ENCODE results near the gene CD81. TPM values are rescaled to one million over a fixed set of nuclear protein-coding genes. Genes with fewer than 3 reads are reported as not detected.

Gene CD81
- total RNA-seq, 1 donor from 2014 or later: 350 TPM

DNA sequence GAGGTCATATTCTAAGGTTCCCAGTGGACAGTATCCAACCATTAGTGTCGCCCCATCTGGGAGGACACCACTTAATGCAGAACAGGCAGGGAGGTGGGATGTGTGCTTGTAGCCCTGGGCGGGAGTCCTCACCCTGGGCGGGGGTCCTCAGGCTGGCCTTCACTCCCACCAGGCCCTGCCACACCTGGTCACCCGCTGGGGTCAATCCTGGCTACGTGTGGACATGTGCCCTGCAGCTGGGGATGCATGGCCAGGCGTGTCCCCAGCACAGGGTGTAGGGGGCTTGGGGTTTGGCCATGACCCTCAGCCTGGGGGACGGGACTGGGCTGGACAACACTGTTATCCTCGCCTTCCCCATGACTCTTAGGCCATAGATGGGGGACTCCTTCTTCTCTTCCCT lies 48.4 kb downstream of the CD81 start:
- Mint-ChIP-seq H3K4me1 (ENCODE audit: unreplicated experiment) (no peaks in the 10 kb centered on the region), H3K36me3 (no peaks in the 10 kb centered on the region), H3K9me3 (no peaks in the 10 kb centered on the region), H3K27me3 (no peaks in the 10 kb centered on the region), H3K4me3 (no peak overlapping the region), H3K27ac (no peak overlapping the region)
- DNase-seq (ENCODE audit: extremely low spot score, unreplicated experiment): no peak
- no peak for TF ChIP-seq CTCF (conservative IDR thresholded peaks at IDR 0.05)

DNA sequence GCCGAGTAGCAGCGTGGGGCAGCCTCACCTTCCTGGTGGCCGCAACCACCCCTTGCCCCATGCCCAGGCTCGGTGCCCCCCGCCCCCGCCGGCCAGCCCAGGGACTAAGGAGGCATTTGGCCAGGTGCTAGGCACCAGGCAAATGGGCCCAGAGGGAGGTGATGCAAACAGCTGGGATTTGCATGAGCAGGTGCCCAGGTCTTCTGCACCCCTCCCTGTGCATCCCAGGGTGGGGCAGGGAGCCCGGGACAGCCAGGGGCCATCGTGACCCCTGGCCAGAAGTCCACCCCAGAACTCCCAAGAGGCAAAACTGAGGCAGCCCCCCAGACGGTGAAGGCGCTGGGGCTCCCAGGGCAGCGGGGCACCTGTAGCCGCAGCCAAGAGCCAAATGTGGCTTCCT lies 49.1 kb downstream of the CD81 start:
- Mint-ChIP-seq H3K27me3 (no peaks in the 10 kb centered on the region), H3K27ac (no peak overlapping the region), H3K9me3 (no peaks in the 10 kb centered on the region), H3K4me3 (no peak overlapping the region), H3K36me3 (no peaks in the 10 kb centered on the region), H3K4me1 (ENCODE audit: unreplicated experiment) (no peaks in the 10 kb centered on the region)
- no peak for DNase-seq (ENCODE audit: extremely low spot score, unreplicated experiment)
- TF ChIP-seq CTCF (conservative IDR thresholded peaks at IDR 0.05): no peak

DNA sequence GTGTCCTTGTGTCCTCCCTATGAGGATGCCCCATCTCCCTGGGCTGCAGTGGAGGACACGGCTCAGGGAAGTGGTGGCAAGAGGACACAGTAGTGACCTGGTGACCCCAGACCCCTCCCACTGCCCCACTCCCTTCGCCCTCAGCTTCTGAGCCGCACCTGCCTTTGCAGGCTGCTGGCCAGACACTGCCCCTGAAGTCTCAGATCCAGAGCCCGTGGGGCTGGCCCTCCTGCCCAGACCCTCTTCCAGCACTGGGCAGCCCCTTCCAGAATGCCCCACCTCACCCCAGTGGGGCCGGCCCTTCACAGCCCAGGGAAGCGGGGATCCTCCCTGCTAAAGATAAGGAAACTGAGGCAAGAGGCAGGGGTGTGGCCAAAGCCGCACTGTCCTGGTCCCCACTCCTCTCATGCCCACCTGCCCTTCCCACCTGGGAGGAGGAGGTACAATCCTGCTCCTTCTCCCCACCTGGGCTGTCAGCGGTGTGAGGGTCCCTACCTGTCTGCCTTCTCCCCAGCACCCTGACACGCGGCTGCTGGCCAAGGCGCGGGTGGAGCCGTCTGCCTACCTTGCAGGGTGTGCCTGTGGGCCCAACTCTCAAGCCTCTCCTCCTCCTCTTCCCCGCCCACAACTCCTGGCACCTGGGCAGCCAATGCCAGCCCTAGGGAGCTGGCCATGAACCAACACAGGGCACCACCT lies 49.9 kb downstream of the CD81 start:
- H3K27me3 Mint-ChIP-seq: peaks cover 6% of the 10 kb centered on the region
- no peak overlapping the region for H3K4me3 Mint-ChIP-seq
- H3K27ac Mint-ChIP-seq: no peak overlapping the region
- no peaks in the 10 kb centered on the region for H3K9me3 Mint-ChIP-seq
- DNase-seq (ENCODE audit: extremely low spot score, unreplicated experiment): no peak
- H3K4me1 Mint-ChIP-seq (ENCODE audit: unreplicated experiment): no peaks in the 10 kb centered on the region
- no peaks in the 10 kb centered on the region for H3K36me3 Mint-ChIP-seq
- TF ChIP-seq CTCF (conservative IDR thresholded peaks at IDR 0.05): no peak

DNA sequence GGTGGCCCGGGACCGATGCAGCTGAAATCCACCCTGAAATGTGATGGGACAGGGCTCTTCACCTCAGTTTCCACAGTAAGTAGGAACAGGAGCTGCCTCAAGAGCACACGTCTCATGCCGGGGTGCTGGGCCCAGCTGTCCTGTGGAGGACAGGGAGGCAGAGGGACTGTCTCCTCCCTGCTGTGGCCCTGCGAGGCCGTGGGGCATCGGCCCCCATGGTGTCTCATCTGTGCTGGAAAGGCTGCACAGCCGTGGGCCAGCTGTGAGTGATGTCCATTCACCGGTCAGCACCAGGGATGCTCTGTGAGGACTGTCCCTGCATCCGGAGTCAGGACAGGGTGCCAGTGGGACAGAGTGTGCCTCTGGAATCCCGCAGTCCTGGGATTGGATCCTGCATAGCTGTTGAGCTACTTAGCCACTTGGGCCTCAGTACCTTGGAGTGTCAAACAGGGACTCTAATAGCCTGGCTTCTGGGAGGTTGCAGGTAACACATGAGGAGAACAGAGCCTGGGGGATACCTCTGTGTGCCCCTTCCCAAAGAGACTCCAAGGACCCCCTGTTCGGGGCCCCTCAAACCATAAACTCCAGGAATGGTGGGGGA lies 50.7 kb downstream of the CD81 start:
- Mint-ChIP-seq H3K4me1 (ENCODE audit: unreplicated experiment) (no peaks in the 10 kb centered on the region), H3K36me3 (no peaks in the 10 kb centered on the region), H3K27me3 (peaks cover 6% of the 10 kb centered on the region), H3K9me3 (no peaks in the 10 kb centered on the region), H3K27ac (no peak overlapping the region), H3K4me3 (no peak overlapping the region)
- DNase-seq (ENCODE audit: extremely low spot score, unreplicated experiment): no peak
- TF ChIP-seq CTCF (conservative IDR thresholded peaks at IDR 0.05): no peak

- peaks cover 6% of the 10 kb centered on the region for H3K27me3 Mint-ChIP-seq
- H3K4me1 Mint-ChIP-seq (ENCODE audit: unreplicated experiment): no peaks in the 10 kb centered on the region
- H3K9me3 Mint-ChIP-seq: no peaks in the 10 kb centered on the region
- no peak for DNase-seq (ENCODE audit: extremely low spot score, unreplicated experiment)
- no peak overlapping the region for H3K4me3 Mint-ChIP-seq
- H3K36me3 Mint-ChIP-seq: no peaks in the 10 kb centered on the region
- no peak overlapping the region for H3K27ac Mint-ChIP-seq
- TF ChIP-seq CTCF (conservative IDR thresholded peaks at IDR 0.05): peak; percentile 79
Measured at GRCh38 chr11:2428322-2428795, 51.2 kb downstream of the CD81 start.

Data from type B pancreatic cell (in vitro differentiated cells).